Activated naive CD4-positive, alpha-beta T cell treated with anti-CD3 and anti-CD28 coated beads, Interleukin-2, amount 50 U/mL, for 24 hours (primary cell): ENCODE measurements around the gene ELSPBP1.
"Not testable (repeated sequence)": the region's sequence is repeated elsewhere in the genome, so short reads cannot be mapped to it uniquely, and the experiment has no call there.

Experiments used
- H3K27ac Mint-ChIP-seq: one replicate; pipeline ENCODE4 v1.8.0; 2021; ENCODE audit warnings: mild to moderate bottlenecking, mixed read lengths
- H3K27me3 Mint-ChIP-seq: one replicate; pipeline ENCODE4 v1.8.0; 2021; ENCODE audit warnings: mixed read lengths
- H3K36me3 Mint-ChIP-seq: one replicate; pipeline ENCODE4 v1.8.0; 2021; ENCODE audit warnings: mixed read lengths
- H3K4me1 Mint-ChIP-seq: one replicate; pipeline ENCODE4 v1.8.0; 2021; ENCODE audit warnings: mixed read lengths
- H3K4me3 Mint-ChIP-seq: one replicate; pipeline ENCODE4 v1.8.0; 2021; ENCODE audit warnings: mild to moderate bottlenecking, mixed read lengths
- H3K9me3 Mint-ChIP-seq: one replicate; pipeline ENCODE4 v1.8.0; 2021; ENCODE audit warnings: mixed read lengths

ELSPBP1 gene

DNA sequence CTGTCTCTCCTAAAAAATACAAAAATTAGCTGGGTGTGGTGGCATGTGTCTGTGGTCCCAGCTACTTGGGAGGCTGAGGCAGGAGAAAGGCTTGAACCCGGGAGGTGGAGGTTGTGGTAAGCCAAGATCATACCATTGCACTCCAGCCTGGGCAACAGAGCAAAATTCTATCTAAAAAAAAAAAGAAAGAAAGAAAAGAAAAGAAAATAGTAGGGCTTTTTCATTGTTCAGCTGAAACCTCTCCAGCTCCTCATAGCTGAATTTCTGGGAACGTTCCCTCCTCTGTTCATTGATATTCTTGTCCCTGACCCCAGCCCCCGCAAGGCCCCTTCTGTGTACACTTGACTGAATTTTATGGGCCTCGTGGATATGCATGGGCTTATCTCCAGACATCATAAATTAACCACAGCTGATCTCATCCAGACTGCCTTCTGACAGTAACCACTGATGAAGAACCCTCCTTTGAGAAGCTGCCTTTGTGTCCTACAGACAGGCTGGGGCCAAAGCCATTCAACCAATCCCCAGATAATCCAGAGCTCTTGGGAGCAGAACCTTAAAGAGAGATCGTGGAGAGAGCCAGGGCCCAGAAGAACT lies at the start of gene ELSPBP1:
Gene ELSPBP1 (plus strand): TSS at position 424 of the 594 bp plus-strand sequence. CDS start 14,036 bp downstream, outside the sequence.
- Mint-ChIP-seq H3K27me3 (peaks cover 13% of the 10 kb centered on the region), H3K4me1 (no peaks in the 10 kb centered on the region), H3K4me3 (no peak within 1 kb of the TSS), H3K27ac (peak within 1 kb of the TSS; percentile 11), H3K9me3 (no peaks in the 10 kb centered on the region), H3K36me3 (no peaks in the 10 kb centered on the region)

- H3K27me3 Mint-ChIP-seq, H3K27ac Mint-ChIP-seq, H3K4me3 Mint-ChIP-seq, H3K36me3 Mint-ChIP-seq, H3K4me1 Mint-ChIP-seq, H3K9me3 Mint-ChIP-seq: not testable (repeated sequence)
Measured at GRCh38 chr19:47949852-47950521, 44.4 kb upstream of the ELSPBP1 start.

DNA sequence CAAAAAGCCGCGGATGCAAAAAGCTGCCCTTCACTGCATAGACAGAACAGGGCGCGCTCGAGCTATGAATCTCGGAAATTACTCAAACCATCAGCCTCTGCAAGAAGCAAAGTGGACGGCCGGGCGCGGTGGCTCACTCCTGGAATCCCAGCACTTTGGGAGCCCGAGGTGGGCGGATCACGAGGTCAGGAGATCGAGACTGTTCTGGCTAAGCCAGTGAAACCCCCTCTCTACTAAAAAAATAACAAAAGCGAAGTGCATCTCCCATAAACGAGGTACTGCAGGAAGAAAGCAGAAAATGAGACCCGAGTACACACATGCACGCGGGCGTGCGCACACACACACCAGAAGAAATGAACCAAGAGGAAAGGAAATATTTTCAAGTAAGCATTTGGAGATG lies 42.3 kb upstream of the ELSPBP1 start:
- H3K4me3 Mint-ChIP-seq, H3K9me3 Mint-ChIP-seq, H3K36me3 Mint-ChIP-seq, H3K27ac Mint-ChIP-seq, H3K27me3 Mint-ChIP-seq, H3K4me1 Mint-ChIP-seq: not testable (repeated sequence)

GRCh38 chr19:47955936-47956335 lies 38.5 kb upstream of the ELSPBP1 start:
- not testable (repeated sequence) for H3K9me3 Mint-ChIP-seq, H3K4me1 Mint-ChIP-seq, H3K27ac Mint-ChIP-seq, H3K36me3 Mint-ChIP-seq, H3K27me3 Mint-ChIP-seq, H3K4me3 Mint-ChIP-seq

GRCh38 chr19:47973529-47973928 lies 20.9 kb upstream of the ELSPBP1 start:
- H3K36me3 Mint-ChIP-seq: no peaks in the 10 kb centered on the region
- peaks cover 33% of the 10 kb centered on the region for H3K27me3 Mint-ChIP-seq
- H3K9me3 Mint-ChIP-seq: no peaks in the 10 kb centered on the region
- no peaks in the 10 kb centered on the region for H3K4me1 Mint-ChIP-seq
- H3K4me3 Mint-ChIP-seq: no peak overlapping the region
- no peak overlapping the region for H3K27ac Mint-ChIP-seq

DNA sequence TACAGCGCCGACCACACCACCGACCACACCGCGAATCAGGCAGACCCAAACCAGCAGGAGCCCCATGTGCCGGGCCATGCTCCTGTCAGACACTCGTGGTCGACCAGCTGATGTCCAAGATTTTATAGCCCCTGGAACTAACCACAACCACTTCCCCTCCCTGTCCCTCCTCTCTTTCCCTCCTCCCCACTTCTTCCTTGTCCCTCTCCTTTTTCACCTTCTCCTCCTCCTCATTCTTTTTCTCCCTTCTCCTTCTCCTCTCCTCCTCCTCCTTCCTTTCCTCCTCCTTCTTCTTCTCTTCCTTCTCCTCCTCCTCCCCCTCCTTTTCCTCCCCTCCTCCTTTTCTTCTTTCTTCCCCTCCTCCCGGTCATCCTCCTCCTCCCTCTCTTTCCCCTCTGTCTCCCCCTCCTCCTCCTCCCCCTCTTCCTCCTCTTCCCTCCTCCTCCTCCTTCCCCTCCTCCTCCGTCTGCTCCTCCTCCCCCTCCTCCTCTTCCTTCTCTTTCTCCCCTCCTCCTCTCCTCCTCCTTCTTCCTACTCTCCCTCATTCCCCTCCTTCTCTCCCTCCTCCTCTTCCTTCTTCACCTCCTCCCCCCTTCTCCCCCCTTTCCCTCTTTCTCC lies 3.1 kb upstream of the ELSPBP1 start:
- H3K27ac Mint-ChIP-seq: no peak overlapping the region
- no peaks in the 10 kb centered on the region for H3K4me1 Mint-ChIP-seq
- no peaks in the 10 kb centered on the region for H3K9me3 Mint-ChIP-seq
- no peaks in the 10 kb centered on the region for H3K36me3 Mint-ChIP-seq
- H3K27me3 Mint-ChIP-seq: peaks cover 13% of the 10 kb centered on the region
- H3K4me3 Mint-ChIP-seq: no peak overlapping the region

DNA sequence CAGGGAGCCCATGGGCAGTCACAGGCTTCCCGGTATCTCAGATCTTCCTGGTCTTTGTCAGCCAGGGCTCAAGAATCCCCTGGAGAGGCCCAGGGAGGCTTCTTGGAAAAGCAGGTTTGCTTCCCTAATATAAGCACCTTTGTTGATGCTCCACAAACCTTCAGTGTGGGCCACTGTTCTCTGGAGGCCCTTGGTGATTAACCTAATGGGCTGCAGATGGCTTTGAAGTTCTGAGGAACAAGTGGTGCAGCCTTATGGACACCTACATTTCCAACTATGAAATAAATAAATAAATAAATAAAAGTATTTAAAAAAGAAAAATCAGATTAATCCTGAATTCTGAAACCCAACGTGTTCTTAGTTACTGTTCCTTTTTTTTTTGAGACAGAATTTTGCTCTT lies 2.4 kb upstream of the ELSPBP1 start, which contains the start of gene BSPH1:
Gene BSPH1 (minus strand): TSS at position 101 of the 400 bp plus-strand sequence. CDS start 89 bp downstream, at position 12.
- Mint-ChIP-seq H3K4me1 (no peaks in the 10 kb centered on the region), H3K9me3 (no peaks in the 10 kb centered on the region), H3K36me3 (no peaks in the 10 kb centered on the region), H3K27me3 (peaks cover 13% of the 10 kb centered on the region), H3K27ac (no peak within 1 kb of the TSS), H3K4me3 (no peak within 1 kb of the TSS)

GRCh38 chr19:47996230-47996727 lies 1.8 kb downstream of the ELSPBP1 start:
- Mint-ChIP-seq H3K4me1 (no peaks in the 10 kb centered on the region), H3K36me3 (no peaks in the 10 kb centered on the region), H3K27me3 (peaks cover 7% of the 10 kb centered on the region), H3K9me3 (no peaks in the 10 kb centered on the region), H3K27ac (no peak overlapping the region), H3K4me3 (no peak overlapping the region)

DNA sequence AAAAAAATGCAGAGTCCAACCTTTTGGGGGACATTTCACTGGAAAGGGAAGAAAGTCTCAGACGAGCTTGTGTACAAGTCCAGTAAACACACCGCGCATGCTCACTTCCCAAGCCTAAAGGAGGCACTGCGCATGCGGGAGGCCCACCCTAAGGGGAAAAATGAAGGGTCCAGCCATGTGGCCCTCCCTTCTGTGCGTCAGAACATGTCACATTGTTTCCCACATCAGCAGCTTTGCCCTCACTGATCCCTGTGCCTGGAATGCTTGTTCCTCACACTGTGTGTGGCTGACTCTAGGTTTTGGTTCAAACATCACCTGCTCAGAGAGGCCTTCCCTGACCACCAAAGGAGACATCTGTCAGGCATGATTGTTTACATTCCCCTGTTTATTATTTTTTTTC lies 4.4 kb downstream of the ELSPBP1 start:
- H3K9me3 Mint-ChIP-seq: no peaks in the 10 kb centered on the region
- H3K36me3 Mint-ChIP-seq: no peaks in the 10 kb centered on the region

DNA sequence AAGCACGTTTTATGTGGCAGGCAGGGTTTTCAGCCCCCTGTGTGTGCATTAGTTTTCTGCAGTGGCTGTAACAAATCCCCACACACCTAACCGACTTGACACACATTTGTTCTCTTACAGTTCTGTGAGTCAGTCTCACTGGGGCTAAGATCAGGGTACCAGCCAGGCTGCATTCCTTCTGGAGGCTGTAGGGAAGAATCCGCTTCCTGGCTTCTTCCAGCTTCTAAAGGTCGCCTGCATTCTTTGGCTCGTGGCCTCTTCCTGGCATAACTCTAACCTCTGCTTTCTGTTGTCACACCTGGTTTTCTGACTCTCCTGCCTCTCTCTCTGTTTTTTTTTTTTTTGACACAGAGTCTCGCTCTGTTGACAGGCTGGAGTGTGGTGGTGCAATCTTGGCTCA lies 6.4 kb downstream of the ELSPBP1 start:
- no peaks in the 10 kb centered on the region for H3K4me1 Mint-ChIP-seq
- H3K36me3 Mint-ChIP-seq: no peaks in the 10 kb centered on the region
- no peaks in the 10 kb centered on the region for H3K9me3 Mint-ChIP-seq
- H3K4me3 Mint-ChIP-seq: no peak overlapping the region
- H3K27me3 Mint-ChIP-seq: peaks cover 5% of the 10 kb centered on the region
- no peak overlapping the region for H3K27ac Mint-ChIP-seq

More for the DNA sequence above, 4.4 kb downstream of the ELSPBP1 start:
- H3K4me3 Mint-ChIP-seq: no peak overlapping the region
- H3K27me3 Mint-ChIP-seq: peaks cover 4% of the 10 kb centered on the region
- no peaks in the 10 kb centered on the region for H3K4me1 Mint-ChIP-seq
- no peak overlapping the region for H3K27ac Mint-ChIP-seq

- Mint-ChIP-seq H3K36me3 (no peaks in the 10 kb centered on the region), H3K27me3 (peaks cover 8% of the 10 kb centered on the region), H3K27ac (no peak overlapping the region), H3K4me1 (no peaks in the 10 kb centered on the region), H3K9me3 (no peaks in the 10 kb centered on the region), H3K4me3 (no peak overlapping the region)
Measured at GRCh38 chr19:48004236-48004635, 9.8 kb downstream of the ELSPBP1 start.

DNA sequence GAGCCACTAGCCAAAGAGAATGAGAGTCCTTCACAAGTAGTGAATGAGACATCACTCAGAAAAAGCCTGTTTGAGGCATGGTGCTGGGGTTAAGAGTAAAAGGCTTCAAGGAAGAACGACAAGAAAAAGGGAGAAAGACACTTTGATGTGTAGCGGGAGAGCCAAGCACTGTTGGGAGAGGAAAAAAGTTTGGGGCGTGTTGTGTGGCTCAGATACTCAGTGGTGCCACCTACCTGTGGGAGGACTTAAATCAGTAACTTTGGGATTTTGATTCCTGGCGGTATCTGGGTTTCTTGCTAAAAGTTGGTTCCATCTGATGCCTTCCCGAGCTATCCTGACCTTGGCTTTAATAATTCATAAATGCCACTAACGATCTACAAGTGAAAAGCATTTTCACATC lies 12.3 kb downstream of the ELSPBP1 start:
- no peaks in the 10 kb centered on the region for H3K4me1 Mint-ChIP-seq
- H3K27ac Mint-ChIP-seq: no peak overlapping the region
- H3K4me3 Mint-ChIP-seq: no peak overlapping the region
- no peaks in the 10 kb centered on the region for H3K9me3 Mint-ChIP-seq
- H3K36me3 Mint-ChIP-seq: no peaks in the 10 kb centered on the region
- peaks cover 8% of the 10 kb centered on the region for H3K27me3 Mint-ChIP-seq

DNA sequence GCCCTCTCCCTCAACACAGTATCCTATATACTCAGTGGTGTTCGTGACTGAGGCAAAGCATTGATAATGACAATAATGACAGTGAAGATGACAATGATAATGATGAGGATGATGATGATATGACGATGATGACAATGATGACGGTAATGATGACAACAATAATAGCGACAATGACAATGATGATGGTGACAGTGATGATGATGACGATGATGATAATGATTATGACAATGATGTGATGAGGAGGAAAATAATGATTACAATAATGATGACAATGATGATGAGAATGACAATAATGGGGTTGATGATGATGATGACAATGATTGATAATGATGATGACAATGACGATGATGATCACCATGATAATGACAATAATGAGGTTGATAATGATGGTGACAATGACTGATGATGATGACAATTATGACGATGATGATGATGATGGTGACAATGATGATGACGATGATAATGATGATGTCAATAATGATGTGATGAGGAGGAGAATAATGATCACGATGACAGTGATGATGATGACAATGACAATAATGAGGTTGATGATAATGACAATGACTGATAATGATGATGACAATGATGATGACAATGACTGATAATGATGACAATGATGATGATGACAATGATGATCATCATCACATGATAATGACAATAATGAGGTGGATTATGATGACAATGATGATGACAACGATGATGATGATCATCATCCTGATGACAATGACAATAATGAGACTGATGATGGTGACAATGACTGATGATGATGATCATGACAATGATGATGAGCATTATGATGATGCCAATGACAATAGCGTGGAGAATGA lies 16.7 kb downstream of the ELSPBP1 start:
- Mint-ChIP-seq H3K9me3 (no peaks in the 10 kb centered on the region), H3K4me1 (no peaks in the 10 kb centered on the region), H3K4me3 (no peak overlapping the region), H3K36me3 (no peaks in the 10 kb centered on the region), H3K27ac (no peak overlapping the region), H3K27me3 (peaks cover 4% of the 10 kb centered on the region)

- Mint-ChIP-seq H3K36me3 (no peaks in the 10 kb centered on the region), H3K9me3 (no peaks in the 10 kb centered on the region), H3K4me1 (no peaks in the 10 kb centered on the region), H3K27me3 (peaks cover 32% of the 10 kb centered on the region), H3K4me3 (no peak overlapping the region), H3K27ac (no peak overlapping the region)
Measured at GRCh38 chr19:48020686-48021085, 26.3 kb downstream of the ELSPBP1 start.

- no peaks in the 10 kb centered on the region for H3K4me1 Mint-ChIP-seq
Measured at GRCh38 chr19:48023011-48023410, 28.6 kb downstream of the ELSPBP1 start.

More at GRCh38 chr19:48023011-48023410, 28.6 kb downstream of the ELSPBP1 start:
- H3K9me3 Mint-ChIP-seq: no peaks in the 10 kb centered on the region
- H3K27me3 Mint-ChIP-seq: peaks cover 31% of the 10 kb centered on the region
- H3K36me3 Mint-ChIP-seq: no peaks in the 10 kb centered on the region
- H3K4me3 Mint-ChIP-seq: no peak overlapping the region
- no peak overlapping the region for H3K27ac Mint-ChIP-seq
